Glutamatergic neuron (in vitro differentiated cells): ENCODE data around the gene CCR4. TPM values are rescaled to one million over a fixed set of nuclear protein-coding genes. Genes with fewer than 3 reads are reported as not detected.
"Not testable (repeated sequence)": the region's sequence is repeated elsewhere in the genome, so short reads cannot be mapped to it uniquely, and the experiment has no call there.

Experiments used
- DNase-seq: peaks from one replicate; pipeline ENCODE4 v3.0.0; 2022
- H3K27ac Mint-ChIP-seq: one replicate; pipeline ENCODE4 v1.8.0; 2020; ENCODE audit warnings: mild to moderate bottlenecking, mixed read lengths, inconsistent platforms; ENCODE audit not compliant: unreplicated experiment
- H3K27me3 Mint-ChIP-seq: one replicate; pipeline ENCODE4 v1.8.0; 2020; ENCODE audit warnings: mild to moderate bottlenecking, moderate library complexity, mixed read lengths, inconsistent platforms; ENCODE audit not compliant: unreplicated experiment
- H3K36me3 Mint-ChIP-seq: one replicate; pipeline ENCODE4 v1.8.0; 2020; ENCODE audit warnings: mild to moderate bottlenecking, mixed read lengths, inconsistent platforms; ENCODE audit not compliant: unreplicated experiment
- H3K4me1 Mint-ChIP-seq: one replicate; pipeline ENCODE4 v1.8.0; 2020; ENCODE audit warnings: mild to moderate bottlenecking, low read depth, mixed read lengths, inconsistent platforms; ENCODE audit not compliant: unreplicated experiment
- H3K4me3 Mint-ChIP-seq: one replicate; pipeline ENCODE4 v1.8.0; 2020; ENCODE audit warnings: mild to moderate bottlenecking, mixed read lengths, inconsistent platforms; ENCODE audit not compliant: unreplicated experiment
- H3K9me3 Mint-ChIP-seq: one replicate; pipeline ENCODE4 v1.8.0; 2020; ENCODE audit warnings: mild to moderate bottlenecking, moderate library complexity, mixed read lengths, inconsistent platforms; ENCODE audit not compliant: unreplicated experiment
- CTCF ChIP-seq: fragments of 200-600 bp; sonication (generic); IDR thresholded peaks from one replicate; pipeline ENCODE4 v1.5.0; 2021; ENCODE audit not compliant: partially characterized antibody, unreplicated experiment
- long read RNA-seq: library from polyadenylated mRNA; unstranded; transcript quantifications from one replicate; pipeline ENCODE4 v2.0.0, GENCODE V29; 2020; ENCODE audit not compliant: unreplicated experiment
- total RNA-seq: library from RNA; stranded (reverse); fragmentation: NEBNext Ultra II Directional; extraction: Animal tissue kit (Norgen Biotek cat#: 25700); gene quantifications from one replicate; pipeline ENCODE4 v1.2.1, GENCODE V29; 2021; ENCODE audit not compliant: unreplicated experiment

CCR4 gene
- not detected for total RNA-seq
- long read RNA-seq, result 0 reads

GRCh38 chr3:32951410-32951811, at the start of gene CCR4:
TSS of gene CCR4 (plus strand) at chr3:32951644. CDS start at chr3:32953423, 1,779 bp downstream.
- TF ChIP-seq CTCF, result no peak
- Mint-ChIP-seq H3K4me1 (no peaks in the 10 kb centered on the region), H3K4me3 (no peak within 1 kb of the TSS), H3K27ac (no peak within 1 kb of the TSS), H3K27me3 (no peaks in the 10 kb centered on the region), H3K9me3 (no peaks in the 10 kb centered on the region), H3K36me3 (no peaks in the 10 kb centered on the region)
- DNase-seq, result no peak

GRCh38 chr3:32902887-32903371, 48.5 kb upstream of the CCR4 start:
- H3K27ac Mint-ChIP-seq, H3K36me3 Mint-ChIP-seq, H3K27me3 Mint-ChIP-seq, H3K4me1 Mint-ChIP-seq: not testable (repeated sequence)
- DNase-seq, result peak; percentile 76
- H3K4me3 Mint-ChIP-seq, result peak overlapping the region; percentile 76
- peaks cover 11% of the 10 kb centered on the region for H3K9me3 Mint-ChIP-seq

- no peak for DNase-seq
- Mint-ChIP-seq H3K27ac (no peak overlapping the region), H3K4me3 (peak overlapping the region; percentile 15), H3K27me3 (peaks cover 1% of the 10 kb centered on the region), H3K9me3 (peaks cover 11% of the 10 kb centered on the region), H3K36me3 (peaks cover 5% of the 10 kb centered on the region), H3K4me1 (peaks cover 2% of the 10 kb centered on the region)
- TF ChIP-seq CTCF, result no peak
Measured at GRCh38 chr3:32903953-32904352, 47.5 kb upstream of the CCR4 start.

- H3K27me3 Mint-ChIP-seq, result peaks cover 3% of the 10 kb centered on the region
- H3K4me3 Mint-ChIP-seq, result no peak overlapping the region
- H3K9me3 Mint-ChIP-seq, result peaks cover 3% of the 10 kb centered on the region
- no peak overlapping the region for H3K27ac Mint-ChIP-seq
- no peak for DNase-seq
- peaks cover 4% of the 10 kb centered on the region for H3K4me1 Mint-ChIP-seq
- TF ChIP-seq CTCF, result no peak
- H3K36me3 Mint-ChIP-seq, result no peaks in the 10 kb centered on the region
Measured at GRCh38 chr3:32909999-32910398, 41.4 kb upstream of the CCR4 start.

GRCh38 chr3:32910954-32911353, 40.5 kb upstream of the CCR4 start:
- DNase-seq, result no peak
- H3K36me3 Mint-ChIP-seq, result no peaks in the 10 kb centered on the region
- no peak overlapping the region for H3K27ac Mint-ChIP-seq
- TF ChIP-seq CTCF, result no peak
- no peak overlapping the region for H3K4me3 Mint-ChIP-seq
- peaks cover 3% of the 10 kb centered on the region for H3K27me3 Mint-ChIP-seq
- peaks cover 3% of the 10 kb centered on the region for H3K9me3 Mint-ChIP-seq
- H3K4me1 Mint-ChIP-seq, result peaks cover 4% of the 10 kb centered on the region
